Measurements from ENCODE around the gene GLI2. TPM values are rescaled to one million over a fixed set of nuclear protein-coding genes. Genes with fewer than 3 reads are reported as not detected.

The GLI2 gene
- total and polyA plus RNA-seq, 8 donors, result 8.5 to 26.1 (median 18.4) TPM

DNA sequence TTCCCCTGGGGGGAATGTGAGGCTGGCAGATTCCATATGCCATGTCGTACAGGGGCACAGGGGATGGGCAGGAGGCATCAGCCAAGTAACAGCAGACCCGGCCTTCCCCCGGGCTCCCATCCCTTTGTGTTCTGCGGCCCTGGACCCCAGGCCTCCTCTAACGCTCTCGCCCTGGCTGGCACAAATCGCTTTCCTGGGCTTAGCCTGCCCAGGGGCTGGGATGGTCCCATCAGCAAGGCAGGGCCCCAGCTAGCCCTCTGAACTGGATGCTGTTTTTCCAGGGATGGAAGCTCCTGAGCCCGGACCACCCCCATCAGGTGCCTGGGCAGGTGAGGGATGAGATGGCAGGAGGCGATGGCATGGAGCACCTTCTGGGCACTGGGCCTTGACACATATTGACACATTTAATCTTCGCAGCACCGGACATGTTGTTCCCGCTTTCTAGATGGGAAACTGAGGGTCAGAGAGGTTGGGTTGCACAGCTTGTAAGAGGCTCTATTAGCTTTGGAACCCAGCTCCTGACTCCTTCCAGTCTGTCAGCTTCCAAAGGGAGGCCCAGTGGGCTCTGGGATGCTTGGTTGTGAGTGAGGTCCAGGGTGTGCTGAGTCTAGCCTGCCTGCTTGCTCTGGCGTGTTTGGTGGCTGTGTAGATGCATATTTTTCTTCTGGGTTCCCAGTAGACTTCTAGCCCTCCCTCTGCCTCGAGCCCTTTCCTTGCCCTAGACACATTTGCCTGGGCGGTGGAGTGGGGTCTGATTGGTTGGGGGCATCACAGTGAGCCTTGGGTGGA is 40.3 kb downstream of the GLI2 start:
- DNase-seq (peak in 1 of 4 donors; percentile 68), ATAC-seq (no peak)
- TF ChIP-seq, protein P1, sequence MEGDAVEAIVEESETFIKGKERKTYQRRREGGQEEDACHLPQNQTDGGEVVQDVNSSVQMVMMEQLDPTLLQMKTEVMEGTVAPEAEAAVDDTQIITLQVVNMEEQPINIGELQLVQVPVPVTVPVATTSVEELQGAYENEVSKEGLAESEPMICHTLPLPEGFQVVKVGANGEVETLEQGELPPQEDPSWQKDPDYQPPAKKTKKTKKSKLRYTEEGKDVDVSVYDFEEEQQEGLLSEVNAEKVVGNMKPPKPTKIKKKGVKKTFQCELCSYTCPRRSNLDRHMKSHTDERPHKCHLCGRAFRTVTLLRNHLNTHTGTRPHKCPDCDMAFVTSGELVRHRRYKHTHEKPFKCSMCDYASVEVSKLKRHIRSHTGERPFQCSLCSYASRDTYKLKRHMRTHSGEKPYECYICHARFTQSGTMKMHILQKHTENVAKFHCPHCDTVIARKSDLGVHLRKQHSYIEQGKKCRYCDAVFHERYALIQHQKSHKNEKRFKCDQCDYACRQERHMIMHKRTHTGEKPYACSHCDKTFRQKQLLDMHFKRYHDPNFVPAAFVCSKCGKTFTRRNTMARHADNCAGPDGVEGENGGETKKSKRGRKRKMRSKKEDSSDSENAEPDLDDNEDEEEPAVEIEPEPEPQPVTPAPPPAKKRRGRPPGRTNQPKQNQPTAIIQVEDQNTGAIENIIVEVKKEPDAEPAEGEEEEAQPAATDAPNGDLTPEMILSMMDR (IDR thresholded peaks at IDR 0.05), result no peak
- Histone ChIP-seq H3K4me1 (no peaks in the 10 kb centered on the region), H3K27ac (no peak overlapping the region), H3K4me3 (no peak overlapping the region), H3K27me3 (peaks cover 0 to 5% of the 10 kb centered on the region in 2 donors), H3K36me3 (no peaks in the 10 kb centered on the region), H3K9me3 (no peaks in the 10 kb centered on the region)
- intact Hi-C loops (cut with DNase I), result no loop called here

DNA sequence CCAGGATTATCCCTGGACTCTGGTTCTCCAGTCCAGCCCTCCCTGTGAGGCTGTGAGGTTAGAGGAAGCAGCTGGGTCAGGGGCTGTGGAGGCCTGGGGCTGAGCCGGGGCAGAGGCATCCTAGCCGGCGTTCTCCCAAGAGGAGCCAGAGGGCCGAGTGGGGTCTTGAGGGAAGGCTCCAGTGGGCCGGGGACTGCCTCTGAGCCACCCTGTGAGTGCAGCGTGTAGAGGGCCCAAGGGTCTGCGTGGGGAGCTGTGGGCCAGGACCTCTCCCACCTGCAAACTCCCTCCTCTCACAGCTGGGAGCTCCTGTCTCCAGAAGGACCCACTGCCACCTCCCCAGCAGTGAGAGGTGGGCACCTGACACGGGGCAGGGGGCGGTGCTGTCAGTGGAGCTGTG is 41.0 kb downstream of the GLI2 start:
- Histone ChIP-seq H3K27me3 (peaks cover 0 to 10% of the 10 kb centered on the region in 2 donors), H3K4me3 (no peak overlapping the region), H3K27ac (no peak overlapping the region), H3K36me3 (no peaks in the 10 kb centered on the region), H3K4me1 (no peaks in the 10 kb centered on the region), H3K9me3 (no peaks in the 10 kb centered on the region)
- intact Hi-C loops (cut with DNase I), result no loop called here
- ATAC-seq (no peak), DNase-seq (peak in 1 of 4 donors; percentile 71)
- TF ChIP-seq, protein P1 (IDR thresholded peaks at IDR 0.05), result no peak

DNA sequence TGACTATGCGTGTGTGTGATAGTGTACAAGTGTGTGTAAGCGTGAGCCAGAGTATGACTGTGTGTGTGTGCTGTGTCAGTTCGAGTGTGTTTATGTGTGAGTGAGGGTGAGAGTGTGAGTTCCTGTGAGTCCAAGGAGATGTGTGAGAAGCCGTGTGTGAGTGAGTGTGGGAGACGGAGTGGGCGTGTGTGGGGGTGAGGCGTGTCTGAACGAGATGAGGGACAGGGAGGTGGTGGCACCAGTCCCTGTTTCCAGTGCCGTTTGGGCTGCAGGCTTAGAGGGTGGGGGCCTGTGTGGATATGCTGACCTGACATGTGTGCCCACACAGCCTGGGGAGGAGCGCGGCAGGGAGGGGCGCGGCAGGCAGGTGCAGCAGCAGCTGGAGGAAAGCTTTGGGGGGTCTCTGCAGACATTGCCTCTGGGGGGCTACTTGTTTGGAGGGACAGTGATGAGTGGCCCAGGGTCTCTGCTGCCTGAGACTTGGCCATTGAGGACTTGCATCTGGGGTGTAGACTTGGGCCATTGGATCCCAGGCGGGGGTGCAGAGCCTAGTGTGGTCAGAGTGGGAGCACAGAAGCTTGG is 41.6 kb downstream of the GLI2 start:
- Histone ChIP-seq H3K36me3 (no peaks in the 10 kb centered on the region), H3K4me3 (no peak overlapping the region), H3K27me3 (peaks cover 0 to 10% of the 10 kb centered on the region in 2 donors), H3K4me1 (no peaks in the 10 kb centered on the region), H3K27ac (no peak overlapping the region), H3K9me3 (no peaks in the 10 kb centered on the region)
- peak in 1 of 4 donors; percentile 65 for DNase-seq
- TF ChIP-seq, protein P1 (IDR thresholded peaks at IDR 0.05), result no peak
- no peak for ATAC-seq
- intact Hi-C loops (cut with DNase I), result no loop called here

DNA sequence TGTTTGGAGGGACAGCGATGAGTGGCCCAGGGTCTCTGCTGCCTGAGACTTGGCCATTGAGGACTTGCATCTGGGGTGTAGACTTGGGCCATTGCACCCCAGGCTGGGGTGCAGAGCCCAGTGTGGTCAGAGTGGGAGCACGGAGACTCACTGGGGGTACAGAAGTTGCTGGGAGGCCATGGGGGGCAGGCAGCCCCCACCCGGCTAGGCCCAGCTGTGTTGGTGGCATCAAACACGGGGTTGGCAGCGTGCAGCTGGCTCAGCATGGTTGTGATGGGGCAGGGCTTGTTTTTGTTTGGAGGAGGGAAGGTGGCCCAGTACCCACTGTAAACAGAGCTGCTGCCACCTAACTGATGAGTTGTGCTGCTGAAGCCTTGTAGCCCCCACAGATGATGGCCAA is 42.1 kb downstream of the GLI2 start:
- no peak for ATAC-seq
- intact Hi-C loops (cut with DNase I), result no loop called here
- Histone ChIP-seq H3K4me1 (no peaks in the 10 kb centered on the region), H3K9me3 (no peaks in the 10 kb centered on the region), H3K36me3 (no peaks in the 10 kb centered on the region), H3K27me3 (peaks cover 0 to 11% of the 10 kb centered on the region in 2 donors), H3K4me3 (no peak overlapping the region), H3K27ac (no peak overlapping the region)
- peak in 1 of 4 donors; percentile 46 for DNase-seq
- TF ChIP-seq, protein P1 (IDR thresholded peaks at IDR 0.05), result no peak

DNA sequence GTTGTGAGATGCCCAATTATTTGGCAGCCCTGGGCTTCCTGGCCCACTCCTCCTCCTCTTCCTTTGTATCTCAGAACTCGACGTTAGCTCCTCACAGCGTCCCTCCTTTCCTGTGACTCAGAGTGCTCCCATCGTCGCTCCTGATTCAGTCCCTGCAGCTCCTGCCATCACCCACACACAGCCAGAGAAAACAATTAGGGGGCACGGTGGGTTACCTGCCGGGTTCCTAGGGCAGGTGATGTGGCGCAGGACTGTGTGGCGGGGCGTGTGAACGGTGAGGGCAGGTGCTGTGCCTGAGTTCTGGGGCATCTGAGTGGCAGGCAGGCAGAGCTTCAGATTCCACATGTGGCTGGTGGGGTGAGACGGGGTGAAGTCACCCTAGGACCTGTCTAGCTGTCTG is 42.6 kb downstream of the GLI2 start:
- Histone ChIP-seq H3K4me1 (peaks cover 2 to 3% of the 10 kb centered on the region in 2 donors), H3K36me3 (no peaks in the 10 kb centered on the region), H3K4me3 (no peak overlapping the region), H3K9me3 (no peaks in the 10 kb centered on the region), H3K27me3 (peaks cover 0 to 15% of the 10 kb centered on the region in 2 donors), H3K27ac (no peak overlapping the region)
- ATAC-seq (no peak), DNase-seq (peak in 1 of 4 donors; percentile 33)
- TF ChIP-seq, protein P1 (IDR thresholded peaks at IDR 0.05), result no peak
- intact Hi-C loops (cut with DNase I), result no loop called here

Data from left lung (tissue), 10 donors.